Glutamatergic neuron (in vitro differentiated cells): Measurements from ENCODE around the gene TBC1D9. TPM values are rescaled to one million over a fixed set of nuclear protein-coding genes. Genes with fewer than 3 reads are reported as not detected.

Source experiments
- DNase-seq: peaks from one replicate; pipeline ENCODE4 v3.0.0; 2022
- H3K27ac Mint-ChIP-seq: one replicate; pipeline ENCODE4 v1.8.0; 2020; ENCODE audit warnings: mild to moderate bottlenecking, mixed read lengths, inconsistent platforms; ENCODE audit not compliant: unreplicated experiment
- H3K27me3 Mint-ChIP-seq: one replicate; pipeline ENCODE4 v1.8.0; 2020; ENCODE audit warnings: mild to moderate bottlenecking, moderate library complexity, mixed read lengths, inconsistent platforms; ENCODE audit not compliant: unreplicated experiment
- H3K36me3 Mint-ChIP-seq: one replicate; pipeline ENCODE4 v1.8.0; 2020; ENCODE audit warnings: mild to moderate bottlenecking, mixed read lengths, inconsistent platforms; ENCODE audit not compliant: unreplicated experiment
- H3K4me1 Mint-ChIP-seq: one replicate; pipeline ENCODE4 v1.8.0; 2020; ENCODE audit warnings: mild to moderate bottlenecking, low read depth, mixed read lengths, inconsistent platforms; ENCODE audit not compliant: unreplicated experiment
- H3K4me3 Mint-ChIP-seq: one replicate; pipeline ENCODE4 v1.8.0; 2020; ENCODE audit warnings: mild to moderate bottlenecking, mixed read lengths, inconsistent platforms; ENCODE audit not compliant: unreplicated experiment
- H3K9me3 Mint-ChIP-seq: one replicate; pipeline ENCODE4 v1.8.0; 2020; ENCODE audit warnings: mild to moderate bottlenecking, moderate library complexity, mixed read lengths, inconsistent platforms; ENCODE audit not compliant: unreplicated experiment
- total RNA-seq: library from RNA; stranded (reverse); fragmentation: NEBNext Ultra II Directional; extraction: Animal tissue kit (Norgen Biotek cat#: 25700); gene quantifications from one replicate; pipeline ENCODE4 v1.2.1, GENCODE V29; 2021; ENCODE audit not compliant: unreplicated experiment
- TF ChIP-seq, protein P1 (sequence below): fragments of 200-600 bp; sonication (generic); IDR thresholded peaks from one replicate; pipeline ENCODE4 v1.5.0; 2021; ENCODE audit not compliant: partially characterized antibody, unreplicated experiment

Gene TBC1D9
- total RNA-seq, 1 donor from 2014 or later: 47.8 TPM

DNA sequence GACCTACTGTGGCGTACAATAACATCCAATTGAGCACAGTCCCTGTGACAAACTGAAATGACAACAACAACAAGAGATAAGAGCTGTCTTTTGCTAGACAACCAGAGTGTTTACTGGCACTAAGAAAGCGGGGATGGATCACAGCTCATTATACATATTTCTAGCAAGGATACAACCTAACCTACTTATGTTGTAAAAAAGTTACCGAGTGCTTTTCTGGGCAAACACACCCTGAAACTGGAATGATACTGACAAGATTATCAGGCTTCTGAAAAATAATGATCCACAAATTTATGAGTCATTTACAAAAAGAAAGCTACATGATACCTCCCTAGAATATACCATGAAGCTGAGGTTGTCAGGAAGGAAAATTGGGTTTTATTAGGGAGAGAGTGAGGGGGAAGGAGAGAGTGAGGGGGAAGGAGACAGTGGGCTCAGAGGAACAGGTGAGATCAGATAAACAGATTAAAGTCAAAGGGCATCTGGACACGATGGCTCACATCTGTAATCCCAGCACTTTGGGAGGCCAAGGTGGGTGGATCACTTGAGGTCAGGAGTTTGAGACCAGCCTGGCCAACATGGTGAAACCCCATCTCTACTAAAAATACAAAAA lies 20.3 kb downstream of the TBC1D9 start:
- Mint-ChIP-seq H3K9me3 (peaks cover 5% of the 10 kb centered on the region), H3K4me3 (no peak overlapping the region), H3K27ac (no peak overlapping the region), H3K4me1 (peaks cover 2% of the 10 kb centered on the region), H3K27me3 (peaks cover 3% of the 10 kb centered on the region), H3K36me3 (no peaks in the 10 kb centered on the region)
- TF ChIP-seq, protein P1, sequence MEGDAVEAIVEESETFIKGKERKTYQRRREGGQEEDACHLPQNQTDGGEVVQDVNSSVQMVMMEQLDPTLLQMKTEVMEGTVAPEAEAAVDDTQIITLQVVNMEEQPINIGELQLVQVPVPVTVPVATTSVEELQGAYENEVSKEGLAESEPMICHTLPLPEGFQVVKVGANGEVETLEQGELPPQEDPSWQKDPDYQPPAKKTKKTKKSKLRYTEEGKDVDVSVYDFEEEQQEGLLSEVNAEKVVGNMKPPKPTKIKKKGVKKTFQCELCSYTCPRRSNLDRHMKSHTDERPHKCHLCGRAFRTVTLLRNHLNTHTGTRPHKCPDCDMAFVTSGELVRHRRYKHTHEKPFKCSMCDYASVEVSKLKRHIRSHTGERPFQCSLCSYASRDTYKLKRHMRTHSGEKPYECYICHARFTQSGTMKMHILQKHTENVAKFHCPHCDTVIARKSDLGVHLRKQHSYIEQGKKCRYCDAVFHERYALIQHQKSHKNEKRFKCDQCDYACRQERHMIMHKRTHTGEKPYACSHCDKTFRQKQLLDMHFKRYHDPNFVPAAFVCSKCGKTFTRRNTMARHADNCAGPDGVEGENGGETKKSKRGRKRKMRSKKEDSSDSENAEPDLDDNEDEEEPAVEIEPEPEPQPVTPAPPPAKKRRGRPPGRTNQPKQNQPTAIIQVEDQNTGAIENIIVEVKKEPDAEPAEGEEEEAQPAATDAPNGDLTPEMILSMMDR: no peak
- DNase-seq: no peak

DNA sequence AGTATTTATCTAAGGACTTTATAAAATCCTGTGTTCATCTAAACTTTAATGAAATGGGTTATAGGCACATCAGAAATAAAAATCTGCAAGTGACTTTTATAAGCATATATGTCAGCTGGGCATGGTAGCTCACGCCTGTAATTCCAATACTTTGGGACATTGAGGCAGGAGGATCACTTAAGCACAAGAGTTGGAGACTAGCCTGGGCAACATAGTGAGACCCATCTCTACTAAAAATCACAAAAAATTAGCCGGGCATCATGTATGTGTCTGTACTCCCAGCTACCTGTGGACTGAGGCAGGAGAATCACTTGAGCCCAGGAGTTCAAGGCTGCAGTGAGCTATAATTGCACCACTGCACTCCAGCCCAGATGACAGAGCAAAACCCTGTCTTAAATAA lies 20.9 kb downstream of the TBC1D9 start:
- Mint-ChIP-seq H3K9me3 (peaks cover 5% of the 10 kb centered on the region), H3K36me3 (no peaks in the 10 kb centered on the region), H3K27me3 (peaks cover 3% of the 10 kb centered on the region), H3K4me3 (no peak overlapping the region), H3K27ac (no peak overlapping the region), H3K4me1 (peaks cover 2% of the 10 kb centered on the region)
- DNase-seq: no peak
- TF ChIP-seq, protein P1: no peak

DNA sequence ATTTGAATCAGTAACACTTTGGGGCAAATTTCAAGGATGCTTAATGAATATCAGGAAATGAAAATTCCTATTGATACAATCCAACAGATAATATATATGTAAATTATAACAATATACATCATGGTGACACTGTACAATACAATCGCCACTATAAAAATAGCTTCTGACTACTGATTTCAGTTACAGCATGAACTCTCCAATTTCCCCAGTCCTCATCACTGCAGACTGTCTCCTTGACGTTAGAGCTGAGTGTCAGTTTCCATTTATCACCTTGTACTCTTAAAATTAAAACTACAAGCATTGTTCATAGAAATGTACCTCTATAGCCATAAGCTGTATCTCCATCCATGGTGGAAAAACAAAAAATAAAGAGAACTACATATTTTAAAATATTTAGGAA lies 23.4 kb downstream of the TBC1D9 start:
- peaks cover 3% of the 10 kb centered on the region for H3K27me3 Mint-ChIP-seq
- no peak overlapping the region for H3K4me3 Mint-ChIP-seq
- no peak for DNase-seq
- peaks cover 2% of the 10 kb centered on the region for H3K9me3 Mint-ChIP-seq
- TF ChIP-seq, protein P1: no peak
- no peak overlapping the region for H3K27ac Mint-ChIP-seq
- H3K4me1 Mint-ChIP-seq: peaks cover 2% of the 10 kb centered on the region
- H3K36me3 Mint-ChIP-seq: no peaks in the 10 kb centered on the region

DNA sequence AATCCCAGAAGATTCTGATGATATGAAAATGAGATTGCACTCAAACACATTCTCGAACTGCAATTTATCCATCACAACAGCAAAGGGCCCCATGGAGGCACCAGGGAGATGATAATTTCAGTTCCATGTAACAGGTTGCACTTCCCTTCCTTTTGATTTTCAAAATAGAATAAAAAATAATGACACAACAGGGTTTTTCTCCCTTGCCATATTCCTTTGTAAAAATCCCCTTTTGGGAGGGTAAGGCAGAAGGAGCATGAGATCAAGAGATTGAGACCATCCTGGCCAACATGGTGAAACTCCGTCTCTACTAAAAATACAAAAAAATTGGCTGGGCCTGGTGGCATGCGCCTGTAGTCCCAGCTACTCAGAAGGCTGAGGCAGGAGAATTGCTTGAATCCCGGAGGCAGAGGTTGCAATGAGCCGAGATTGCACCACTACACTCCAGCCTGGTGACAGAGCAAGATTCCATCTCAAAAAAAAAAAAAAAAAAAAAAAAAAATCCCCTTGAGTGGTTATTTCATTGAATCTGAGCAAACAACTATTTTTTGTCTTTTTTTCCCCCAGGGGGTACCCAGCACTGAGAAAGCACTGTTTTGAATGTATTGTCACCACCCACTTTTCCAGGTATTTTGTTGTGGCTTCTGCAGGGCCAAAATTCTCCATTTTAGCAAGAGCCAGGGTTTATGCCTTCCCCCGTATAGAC lies 26.7 kb downstream of the TBC1D9 start:
- H3K36me3 Mint-ChIP-seq: no peaks in the 10 kb centered on the region
- no peak for DNase-seq
- TF ChIP-seq, protein P1: no peak
- H3K4me1 Mint-ChIP-seq: no peaks in the 10 kb centered on the region
- no peak overlapping the region for H3K27ac Mint-ChIP-seq
- peaks cover 2% of the 10 kb centered on the region for H3K27me3 Mint-ChIP-seq
- no peaks in the 10 kb centered on the region for H3K9me3 Mint-ChIP-seq
- H3K4me3 Mint-ChIP-seq: no peak overlapping the region

DNA sequence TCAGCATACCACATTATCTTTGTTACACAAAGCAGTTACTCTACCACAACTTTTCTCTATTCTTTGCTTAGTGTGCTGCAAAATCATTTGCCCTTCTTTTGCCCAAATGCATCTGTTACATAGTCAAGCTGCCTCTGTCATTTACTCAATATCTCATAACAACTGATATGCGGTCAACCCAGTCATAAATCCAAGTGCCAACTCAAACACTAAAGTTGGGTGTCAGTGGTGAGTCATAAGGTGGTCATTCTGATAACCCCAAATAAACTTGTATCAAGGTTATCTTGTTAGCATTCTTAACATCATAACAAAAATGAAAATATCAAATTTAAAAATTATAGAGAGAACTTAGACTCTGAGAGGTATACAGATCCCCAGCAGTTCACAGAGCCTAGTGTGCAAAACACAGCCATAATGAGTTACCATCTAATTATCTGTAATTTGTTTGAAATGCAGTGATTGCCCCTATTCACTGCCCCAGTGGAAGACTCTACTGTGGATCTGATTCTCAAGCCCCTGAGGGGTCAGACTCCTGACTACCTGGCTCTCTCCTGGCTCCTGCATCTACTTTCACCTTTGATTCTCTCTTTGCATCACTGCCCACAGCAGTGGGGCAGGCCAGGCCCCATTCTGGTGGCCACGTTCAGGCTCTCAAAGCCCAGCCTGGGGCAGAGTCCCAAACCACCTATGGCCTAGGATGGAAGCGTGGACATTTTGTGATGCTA lies 29.2 kb downstream of the TBC1D9 start:
- H3K36me3 Mint-ChIP-seq: no peaks in the 10 kb centered on the region
- TF ChIP-seq, protein P1: no peak

More for the DNA sequence above, 29.2 kb downstream of the TBC1D9 start:
- DNase-seq: no peak
- Mint-ChIP-seq H3K27ac (no peak overlapping the region), H3K4me1 (no peaks in the 10 kb centered on the region), H3K9me3 (no peaks in the 10 kb centered on the region), H3K4me3 (no peak overlapping the region), H3K27me3 (peaks cover 2% of the 10 kb centered on the region)
